ENCODE data around the gene AKAP13.

- TF ChIP-seq, protein P1, sequence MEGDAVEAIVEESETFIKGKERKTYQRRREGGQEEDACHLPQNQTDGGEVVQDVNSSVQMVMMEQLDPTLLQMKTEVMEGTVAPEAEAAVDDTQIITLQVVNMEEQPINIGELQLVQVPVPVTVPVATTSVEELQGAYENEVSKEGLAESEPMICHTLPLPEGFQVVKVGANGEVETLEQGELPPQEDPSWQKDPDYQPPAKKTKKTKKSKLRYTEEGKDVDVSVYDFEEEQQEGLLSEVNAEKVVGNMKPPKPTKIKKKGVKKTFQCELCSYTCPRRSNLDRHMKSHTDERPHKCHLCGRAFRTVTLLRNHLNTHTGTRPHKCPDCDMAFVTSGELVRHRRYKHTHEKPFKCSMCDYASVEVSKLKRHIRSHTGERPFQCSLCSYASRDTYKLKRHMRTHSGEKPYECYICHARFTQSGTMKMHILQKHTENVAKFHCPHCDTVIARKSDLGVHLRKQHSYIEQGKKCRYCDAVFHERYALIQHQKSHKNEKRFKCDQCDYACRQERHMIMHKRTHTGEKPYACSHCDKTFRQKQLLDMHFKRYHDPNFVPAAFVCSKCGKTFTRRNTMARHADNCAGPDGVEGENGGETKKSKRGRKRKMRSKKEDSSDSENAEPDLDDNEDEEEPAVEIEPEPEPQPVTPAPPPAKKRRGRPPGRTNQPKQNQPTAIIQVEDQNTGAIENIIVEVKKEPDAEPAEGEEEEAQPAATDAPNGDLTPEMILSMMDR (IDR thresholded peaks at IDR 0.05): no peak
- TF ChIP-seq POLR2A (IDR thresholded peaks at IDR 0.05): no peak
Measured at GRCh38 chr15:85550283-85550682, 169.9 kb downstream of the AKAP13 start.

Data from ovary (tissue), 3 donors.